DMS79 (cell line): ENCODE measurements around the gene PIH1D1.
"Not testable (repeated sequence)": the region's sequence is repeated elsewhere in the genome, so short reads cannot be mapped to it uniquely, and the experiment has no call there.

Experiments used
- DNase-seq: peaks from one replicate; lab custom pipeline; 2025; lab: John Stamatoyannopoulos, UW

The PIH1D1 gene

DNA sequence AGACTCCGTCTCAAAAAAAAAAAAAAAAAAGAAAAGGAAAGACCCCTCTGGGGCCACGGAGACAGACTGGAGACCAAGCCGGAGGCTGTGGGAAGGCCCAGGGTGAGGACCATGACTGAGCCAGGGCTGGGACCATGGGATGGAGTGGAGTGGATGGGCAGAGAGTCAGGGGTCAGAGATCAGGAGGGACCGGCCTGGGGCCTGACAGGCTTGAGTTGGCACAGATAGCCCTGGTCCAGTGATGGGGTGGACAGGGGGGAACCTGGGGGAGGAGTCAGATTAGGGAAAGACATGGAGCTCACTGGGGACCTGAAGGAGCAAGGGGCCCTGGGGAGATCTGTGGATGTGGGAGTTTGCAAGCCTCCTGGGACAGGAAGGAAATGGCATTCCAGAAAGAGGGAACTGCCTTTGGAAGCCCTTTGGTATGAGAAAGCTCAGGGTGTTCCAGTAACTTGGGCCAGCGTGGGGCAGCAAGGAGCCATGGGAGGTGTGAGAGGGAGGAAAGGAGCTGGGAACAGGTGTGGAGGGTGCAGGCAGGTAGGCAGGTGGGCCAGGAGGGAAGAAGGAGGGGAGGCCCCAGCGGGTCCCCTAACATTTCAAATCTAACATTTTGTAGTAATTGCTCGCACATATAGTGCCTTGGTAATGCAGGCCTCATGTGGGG lies 29.5 kb upstream of the PIH1D1 start:
- no peak for DNase-seq

DNA sequence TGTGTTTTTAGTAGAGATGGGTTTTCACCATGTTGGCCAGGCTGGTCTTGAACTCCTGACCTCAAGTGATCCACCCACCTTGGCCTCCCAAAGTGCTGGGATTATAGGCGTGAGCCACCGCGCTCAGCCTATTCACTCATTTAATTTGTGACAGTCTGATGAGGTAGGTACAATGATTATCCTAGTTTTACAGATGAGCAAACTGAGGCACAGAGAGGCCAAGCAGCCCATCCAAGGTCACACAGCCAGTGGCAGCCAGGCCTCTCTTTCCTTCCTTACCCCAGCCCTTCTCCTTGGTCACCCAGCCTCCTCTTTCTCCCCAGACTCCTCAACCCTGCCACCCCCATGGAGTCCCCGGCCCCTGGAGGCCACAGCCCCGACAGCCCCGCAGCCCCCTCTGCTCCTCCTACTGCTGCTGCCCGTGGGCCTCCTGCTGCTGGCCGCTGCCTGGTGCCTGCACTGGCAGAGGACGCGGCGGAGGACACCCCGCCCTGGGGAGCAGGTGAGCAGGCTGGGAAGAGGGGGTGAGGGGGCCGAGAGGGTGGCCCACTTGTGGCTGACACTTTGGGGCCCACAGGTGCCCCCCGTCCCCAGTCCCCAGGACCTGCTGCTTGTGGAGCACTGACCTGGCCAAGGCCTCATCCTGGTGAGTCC lies 28.5 kb upstream of the PIH1D1 start:
- no peak for DNase-seq

DNA sequence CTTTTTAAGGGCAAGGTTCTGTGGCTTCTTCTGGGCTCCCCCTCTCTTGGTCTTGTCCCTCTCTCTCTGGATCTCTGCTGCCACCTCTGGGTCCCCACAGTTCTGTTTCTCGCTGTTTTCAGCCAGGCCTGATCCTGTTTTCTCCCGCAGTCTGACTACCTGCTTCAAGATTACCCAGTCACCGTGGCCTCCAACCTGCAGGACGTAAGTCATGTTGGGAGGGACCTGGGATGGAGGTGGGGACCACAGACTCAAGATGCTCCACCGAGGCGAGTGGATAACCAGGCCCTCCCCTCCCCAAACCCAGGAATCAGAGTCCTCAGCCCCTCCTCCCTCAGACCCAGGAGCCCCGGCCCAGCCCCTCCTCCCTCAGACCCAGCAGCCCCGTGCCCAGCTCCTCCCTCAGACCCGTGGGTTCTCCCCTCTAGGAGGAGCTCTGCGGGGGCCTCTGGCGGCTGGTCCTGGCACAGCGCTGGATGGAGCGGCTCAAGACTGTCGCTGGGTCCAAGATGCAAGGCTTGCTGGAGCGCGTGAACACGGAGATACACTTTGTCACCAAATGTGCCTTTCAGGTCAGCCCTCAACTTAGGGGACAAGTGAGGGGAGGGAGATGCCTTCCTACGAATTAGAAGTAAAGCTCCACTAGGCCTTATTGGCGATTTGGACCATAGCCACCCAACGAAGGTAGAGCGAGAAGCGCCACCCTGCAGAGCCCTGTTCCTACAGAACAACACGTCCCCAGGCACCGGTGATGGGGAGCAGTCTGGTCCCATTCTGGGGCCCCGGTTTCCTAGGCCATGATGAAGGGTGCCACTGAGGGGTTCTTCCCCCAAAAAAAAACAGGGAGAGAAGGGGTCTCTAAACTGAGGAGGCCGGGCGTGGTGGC lies 24.6 kb upstream of the PIH1D1 start:
- DNase-seq = no peak

DNA sequence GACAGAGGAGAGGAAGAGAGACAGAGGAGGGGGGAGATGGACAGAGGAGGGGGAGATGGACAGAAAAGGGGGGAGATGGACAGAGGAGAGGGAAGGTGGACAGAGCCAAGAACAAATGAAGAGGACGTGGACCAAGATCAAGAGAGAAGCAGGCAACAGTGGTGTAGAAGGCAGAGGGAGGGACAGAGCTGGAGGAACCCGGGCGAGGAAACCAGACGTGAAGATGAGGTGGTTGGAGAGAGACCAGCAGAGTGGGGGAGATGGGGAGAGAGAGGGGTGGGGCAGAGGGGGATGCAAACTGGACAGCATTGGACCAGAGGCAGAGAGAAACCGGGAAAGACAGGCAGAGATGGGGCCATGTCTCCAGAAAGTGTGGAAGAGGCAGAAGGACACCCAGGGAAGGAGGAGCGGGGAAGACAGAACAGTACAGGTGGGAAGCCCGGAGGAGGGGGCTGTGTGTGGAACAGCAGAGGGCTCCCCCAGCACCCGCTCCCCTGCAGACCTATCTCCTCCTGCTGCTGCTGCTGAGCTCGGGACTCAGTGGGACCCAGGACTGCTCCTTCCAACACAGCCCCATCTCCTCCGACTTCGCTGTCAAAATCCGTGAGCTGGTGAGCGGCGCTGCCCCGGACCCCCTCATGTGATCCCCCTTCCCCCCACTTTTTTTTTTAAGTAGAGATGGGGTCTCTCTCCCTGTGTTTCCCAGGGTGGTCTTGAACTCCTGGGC lies 23.7 kb upstream of the PIH1D1 start:
- no peak for DNase-seq

DNA sequence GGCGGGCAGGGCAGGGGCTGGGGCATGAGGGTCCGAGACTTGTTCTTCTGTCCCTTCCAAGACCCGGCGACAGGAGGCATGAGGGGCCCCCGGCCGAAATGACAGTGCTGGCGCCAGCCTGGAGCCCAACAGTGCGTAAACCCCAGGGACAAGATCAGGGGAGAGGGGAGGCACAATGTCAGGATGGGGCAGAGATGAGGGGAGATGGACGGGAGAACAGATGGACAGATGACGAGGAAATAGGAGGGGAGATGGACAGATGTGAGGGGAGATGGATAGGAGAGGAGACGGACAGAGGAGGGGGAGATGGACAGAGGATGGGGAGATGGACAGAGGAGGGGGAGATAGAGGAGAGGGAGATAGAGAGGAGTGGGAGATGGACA lies 22.9 kb upstream of the PIH1D1 start:
- DNase-seq = no peak

DNA sequence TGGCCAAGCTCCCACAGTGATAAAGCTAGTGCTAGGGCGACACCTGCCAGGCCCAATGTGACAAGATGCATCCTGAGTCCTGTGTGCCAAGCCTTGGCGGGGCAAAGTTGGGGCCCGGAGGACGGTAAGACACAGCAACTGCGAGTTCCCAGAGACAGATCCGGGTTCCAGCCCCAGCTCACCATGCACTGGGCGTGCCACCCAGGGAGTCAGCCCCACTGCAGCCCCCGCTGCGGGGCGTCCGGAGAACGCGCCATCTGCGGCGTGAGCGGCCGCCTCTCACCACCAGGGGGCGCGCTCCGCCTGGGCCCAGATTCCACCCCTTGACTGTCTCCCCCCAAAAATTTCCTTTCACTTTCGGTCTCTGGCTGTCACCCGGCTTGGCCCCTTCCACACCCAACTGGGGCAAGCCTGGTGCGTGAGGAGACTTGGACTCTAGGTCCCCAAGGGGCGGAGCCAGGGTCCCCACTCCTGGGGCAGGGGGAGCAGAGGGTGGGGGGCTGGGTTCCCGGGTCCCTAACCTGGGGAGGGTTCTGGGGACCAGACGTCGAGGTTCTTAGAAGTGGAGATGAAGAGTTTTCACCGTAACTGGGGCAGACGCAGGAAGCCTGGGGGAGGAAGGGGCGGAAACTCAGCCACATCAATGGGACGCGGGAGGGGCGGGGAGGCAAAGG lies 22.4 kb upstream of the PIH1D1 start, which contains the start of gene FLT3LG:
Gene FLT3LG, plus strand, starts transcription at position 348 of the 674 bp plus-strand sequence. CDS start 425 bp downstream, outside the sequence.
- DNase-seq = peak; percentile 60

DNA sequence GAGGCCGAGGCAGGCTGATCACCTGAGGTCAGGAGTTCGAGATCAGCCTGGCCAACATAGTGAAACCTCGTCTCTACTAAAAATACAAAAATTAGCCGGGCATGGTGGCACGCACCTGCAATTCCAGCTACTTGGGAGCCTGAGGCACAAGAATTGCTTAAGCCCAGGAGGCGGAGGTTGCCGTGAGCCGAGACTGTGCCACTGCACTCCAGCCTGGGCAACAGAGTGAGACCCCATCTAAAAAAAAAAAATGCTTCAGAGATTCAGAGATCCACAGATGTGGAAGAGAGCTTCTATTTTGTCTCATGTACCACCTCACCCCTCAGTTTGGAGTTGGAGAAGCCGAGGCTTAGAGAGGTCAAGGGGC lies 21.9 kb upstream of the PIH1D1 start:
- DNase-seq = not testable (repeated sequence)

DNA sequence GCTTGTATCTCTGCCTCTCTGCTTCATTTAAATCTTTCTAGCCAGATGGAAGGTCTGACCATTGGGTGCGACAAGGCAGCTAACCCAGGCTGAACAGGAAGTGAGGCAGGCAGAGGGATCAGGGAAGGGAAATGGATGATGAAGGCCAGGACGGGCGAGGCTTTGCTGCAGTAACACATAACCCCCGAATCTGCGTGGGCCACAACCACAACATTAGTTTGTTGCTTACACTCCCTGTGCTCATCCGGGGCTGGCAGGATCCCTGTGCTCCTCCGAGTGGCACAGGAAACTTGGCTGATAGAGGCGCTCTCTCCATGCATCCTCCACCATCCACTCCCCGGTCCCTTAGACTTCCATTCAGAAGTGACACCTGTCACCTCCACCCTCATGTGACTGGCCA lies 21.3 kb upstream of the PIH1D1 start:
- no peak for DNase-seq

DNA sequence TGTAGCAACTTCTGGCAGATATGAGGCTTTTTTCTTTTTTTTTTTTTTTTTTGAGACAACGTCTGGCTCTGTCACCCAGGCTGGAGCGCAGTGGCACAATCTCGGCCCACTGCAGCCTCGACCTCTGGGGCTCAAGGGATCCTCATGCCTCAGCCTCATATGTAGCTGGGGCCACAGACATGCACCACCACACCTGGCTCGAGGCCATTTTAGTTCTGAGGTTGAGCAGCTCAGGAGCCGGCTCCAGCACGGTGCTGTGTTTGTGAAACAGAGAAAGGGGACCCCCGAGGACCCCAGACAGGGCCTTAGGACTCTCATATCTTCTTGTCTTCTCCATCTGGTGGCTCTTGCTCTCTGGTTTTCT lies 19.0 kb upstream of the PIH1D1 start:
- DNase-seq = no peak

DNA sequence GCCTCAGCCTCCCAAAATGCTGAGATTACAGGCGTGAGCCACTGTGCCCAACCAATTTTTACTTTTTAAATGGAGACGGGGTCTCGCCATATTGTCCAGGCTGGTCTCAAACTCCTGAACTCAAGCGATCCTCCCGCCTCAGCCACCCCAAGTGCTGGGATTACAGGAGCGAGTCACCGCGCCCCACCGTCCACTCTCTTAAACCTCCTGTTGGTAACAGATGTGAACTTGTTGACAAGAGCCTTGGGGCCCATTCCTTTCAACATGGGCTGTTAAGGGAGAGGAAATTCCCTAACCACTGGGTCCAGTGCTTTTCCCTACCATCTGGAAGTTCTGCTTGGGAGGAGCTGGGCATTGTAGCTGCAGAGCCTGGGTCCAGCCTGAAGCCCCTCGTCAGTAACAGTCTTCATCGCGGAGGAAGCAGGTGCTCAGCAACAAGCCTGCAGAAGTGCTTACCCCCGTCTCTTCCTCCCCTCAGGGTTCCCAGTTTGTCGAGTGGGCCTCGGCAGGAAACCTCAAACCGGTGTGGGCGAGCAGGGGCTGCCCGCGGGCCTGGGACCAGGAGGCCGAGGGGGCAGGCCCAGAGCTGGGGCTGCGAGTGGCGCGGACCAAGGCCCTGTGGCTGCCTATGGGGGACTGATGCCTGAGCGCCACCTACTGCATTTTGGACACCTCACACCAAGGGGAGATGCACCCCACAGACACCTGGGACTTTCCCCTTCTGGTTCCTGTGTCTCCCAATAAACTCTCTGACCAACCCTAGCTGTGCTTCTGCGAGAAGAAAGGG lies 18.4 kb upstream of the PIH1D1 start:
- no peak for DNase-seq

DNA sequence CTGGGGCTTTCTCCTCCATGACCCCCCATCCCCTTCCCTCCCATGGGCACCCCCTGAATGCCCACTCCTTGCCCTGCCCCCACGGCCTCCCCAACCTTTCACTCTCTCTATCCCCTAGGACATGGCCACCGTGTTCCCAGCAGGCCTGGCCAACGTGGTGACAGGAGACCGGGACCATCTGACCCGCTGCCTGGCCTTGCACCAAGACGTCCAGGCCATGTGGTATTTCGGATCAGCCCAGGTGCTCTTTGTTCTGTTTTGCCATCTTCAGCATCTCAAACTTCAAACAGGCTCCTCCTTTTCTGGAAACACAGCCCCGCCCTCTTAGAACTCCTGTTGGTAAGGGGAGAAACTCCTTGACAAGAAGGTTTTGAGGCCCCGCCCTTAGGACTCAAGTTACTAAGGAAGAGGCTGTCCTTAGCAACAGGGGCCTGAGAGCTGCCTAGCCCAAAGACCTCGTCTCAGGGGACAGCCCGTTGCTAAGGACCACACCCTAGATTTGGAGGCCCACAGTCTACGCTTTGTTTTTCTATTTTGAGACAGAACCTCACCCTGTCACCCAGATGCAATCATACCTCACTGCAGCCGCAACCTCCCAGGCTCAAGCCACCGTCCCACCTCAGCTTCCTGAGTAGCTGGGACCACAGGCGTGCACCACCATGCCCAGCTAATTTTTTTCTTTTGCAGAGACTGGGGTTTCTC lies 17.3 kb upstream of the PIH1D1 start:
- DNase-seq = peak; percentile 86

DNA sequence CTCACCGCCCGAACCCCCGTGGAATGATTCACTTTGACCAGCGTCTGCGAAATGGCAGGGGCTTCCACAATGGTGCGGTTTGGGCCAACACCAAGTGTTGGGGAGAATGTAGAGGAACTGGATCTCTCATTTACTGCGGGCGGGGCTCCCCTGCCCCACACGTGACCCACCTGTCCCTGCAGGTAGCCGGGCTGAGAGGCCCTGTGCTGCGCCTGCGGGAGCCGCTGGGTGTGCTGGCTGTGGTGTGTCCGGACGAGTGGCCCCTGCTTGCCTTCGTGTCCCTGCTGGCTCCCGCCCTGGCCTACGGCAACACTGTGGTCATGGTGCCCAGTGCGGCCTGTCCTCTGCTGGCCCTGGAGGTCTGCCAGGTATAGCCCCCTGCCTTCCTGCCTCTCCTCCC lies 16.6 kb upstream of the PIH1D1 start:
- DNase-seq = peak; percentile 29

DNA sequence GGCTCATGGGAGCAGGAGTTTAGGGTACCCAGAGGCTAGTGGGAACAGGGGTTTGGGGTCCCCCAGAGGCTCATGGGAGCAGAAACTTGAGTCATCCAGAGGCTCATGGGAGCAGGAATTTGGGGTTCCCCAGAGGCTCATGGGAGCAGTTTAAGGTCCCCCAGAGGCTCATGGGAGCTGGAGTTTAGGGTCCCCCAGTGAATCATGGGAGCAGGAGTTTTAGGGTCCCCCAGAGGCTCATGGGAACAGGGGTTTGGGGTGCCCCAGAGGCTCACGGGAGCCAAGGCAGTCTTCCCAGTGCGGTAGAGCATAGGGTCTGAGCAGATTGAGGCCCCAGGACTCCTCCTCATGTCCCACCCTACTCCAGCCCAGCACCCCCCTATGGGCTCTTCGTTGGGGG lies 13.8 kb upstream of the PIH1D1 start:
- no peak for DNase-seq

DNA sequence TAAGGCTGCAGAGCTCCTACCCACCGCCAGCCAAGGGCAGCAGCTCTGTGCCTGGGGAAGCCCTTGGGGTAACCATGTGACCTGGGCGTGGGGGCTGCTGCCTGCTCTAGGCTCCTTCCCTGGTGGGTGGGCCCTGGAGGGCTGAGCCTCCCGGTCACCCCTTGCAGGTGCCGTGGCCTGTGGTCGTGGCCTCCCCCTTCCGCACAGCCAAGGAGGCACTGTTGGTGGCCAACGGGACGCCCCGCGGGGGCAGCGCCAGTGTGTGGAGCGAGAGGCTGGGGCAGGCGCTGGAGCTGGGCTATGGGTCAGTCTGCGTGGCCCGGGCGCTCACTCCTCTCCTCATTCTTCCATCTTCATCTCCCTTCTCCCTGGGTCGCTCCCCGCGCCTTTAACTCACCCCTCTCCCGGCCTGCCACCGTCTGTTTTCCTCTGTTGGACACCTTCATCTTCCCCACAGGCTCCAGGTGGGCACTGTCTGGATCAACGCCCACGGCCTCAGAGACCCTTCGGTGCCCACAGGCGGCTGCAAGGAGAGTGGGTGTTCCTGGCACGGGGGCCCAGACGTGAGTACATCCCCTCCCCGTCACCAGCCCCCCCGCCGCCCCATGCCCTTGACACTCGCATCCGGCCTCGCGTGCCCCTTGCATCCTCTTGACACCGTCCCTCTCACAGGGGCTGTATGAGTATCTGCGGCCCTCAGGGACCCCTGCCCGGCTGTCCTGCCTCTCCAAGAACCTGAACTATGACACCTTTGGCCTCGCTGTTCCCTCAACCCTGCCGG lies 12.5 kb upstream of the PIH1D1 start:
- no peak for DNase-seq

DNA sequence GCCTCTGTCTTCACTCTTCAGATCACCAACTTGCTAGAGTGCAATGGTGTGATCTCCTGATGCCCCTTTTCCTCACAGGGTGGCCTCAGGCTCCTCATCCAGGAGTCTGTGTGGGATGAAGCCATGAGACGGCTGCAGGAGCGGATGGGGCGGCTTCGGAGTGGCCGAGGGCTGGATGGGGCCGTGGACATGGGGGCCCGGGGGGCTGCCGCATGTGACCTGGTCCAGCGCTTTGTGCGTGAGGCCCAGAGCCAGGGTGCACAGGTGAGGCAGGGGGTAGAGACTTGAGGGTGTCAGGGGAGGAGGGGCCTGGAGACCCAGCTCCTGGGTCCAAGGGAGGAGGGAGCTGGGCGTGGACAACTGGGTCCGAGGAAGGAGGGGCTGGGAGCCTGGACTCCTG lies 10.9 kb upstream of the PIH1D1 start:
- no peak for DNase-seq

DNA sequence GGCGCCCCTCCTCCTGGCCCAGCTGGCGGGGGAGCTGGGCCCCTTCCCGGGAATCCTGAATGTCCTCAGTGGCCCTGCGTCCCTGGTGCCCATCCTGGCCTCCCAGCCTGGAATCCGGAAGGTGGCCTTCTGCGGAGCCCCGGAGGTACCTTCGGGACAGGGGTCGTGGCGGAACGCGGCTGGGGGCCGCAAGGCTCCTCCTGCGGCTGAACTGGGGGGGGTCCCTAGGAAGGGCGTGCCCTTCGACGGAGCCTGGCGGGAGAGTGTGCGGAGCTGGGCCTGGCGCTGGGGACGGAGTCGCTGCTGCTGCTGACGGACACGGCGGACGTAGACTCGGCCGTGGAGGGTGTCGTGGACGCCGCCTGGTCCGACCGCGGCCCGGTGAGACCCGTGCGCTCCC lies 10.0 kb upstream of the PIH1D1 start:
- no peak for DNase-seq

DNA sequence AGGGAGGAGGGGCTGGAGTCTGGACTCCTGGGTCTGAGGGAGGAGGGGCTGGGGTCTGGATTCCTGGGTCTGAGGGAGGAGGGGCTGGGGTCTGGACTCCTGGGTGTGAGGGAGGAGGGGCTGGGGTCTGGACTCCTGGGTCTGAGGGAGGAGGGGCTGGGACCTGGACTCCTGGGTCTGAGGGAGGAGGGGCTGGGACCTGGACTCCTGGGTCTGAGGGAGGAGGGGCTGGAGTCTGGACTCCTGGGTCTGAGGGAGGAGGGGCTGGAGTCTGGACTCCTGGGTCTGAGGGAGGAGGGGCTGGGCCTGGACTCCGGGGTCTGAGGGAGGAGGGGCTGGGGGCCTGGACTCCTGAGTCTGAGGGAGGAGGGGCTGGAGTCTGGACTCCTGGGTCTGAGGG lies 9.5 kb upstream of the PIH1D1 start:
- DNase-seq = not testable (repeated sequence)

DNA sequence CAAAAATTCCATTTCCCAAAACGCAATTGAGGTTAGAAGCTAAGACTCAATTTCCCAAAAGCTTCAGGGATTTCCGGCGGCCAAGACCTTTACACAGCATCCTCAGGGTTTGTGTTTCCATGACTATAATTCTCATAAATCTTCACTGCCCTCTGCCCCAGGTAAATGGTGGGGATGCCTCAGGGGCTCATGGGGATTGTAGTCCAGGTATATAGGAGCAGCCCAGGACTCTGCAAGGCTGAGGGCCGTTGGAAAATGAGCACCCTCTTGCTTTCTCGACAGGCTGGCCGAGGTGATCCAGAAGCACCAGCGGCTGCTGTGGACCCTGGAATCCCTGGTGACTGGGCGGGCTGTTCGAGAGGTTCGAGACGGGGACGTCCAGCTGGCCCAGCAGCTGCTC lies 7.8 kb upstream of the PIH1D1 start:
- DNase-seq = no peak

DNA sequence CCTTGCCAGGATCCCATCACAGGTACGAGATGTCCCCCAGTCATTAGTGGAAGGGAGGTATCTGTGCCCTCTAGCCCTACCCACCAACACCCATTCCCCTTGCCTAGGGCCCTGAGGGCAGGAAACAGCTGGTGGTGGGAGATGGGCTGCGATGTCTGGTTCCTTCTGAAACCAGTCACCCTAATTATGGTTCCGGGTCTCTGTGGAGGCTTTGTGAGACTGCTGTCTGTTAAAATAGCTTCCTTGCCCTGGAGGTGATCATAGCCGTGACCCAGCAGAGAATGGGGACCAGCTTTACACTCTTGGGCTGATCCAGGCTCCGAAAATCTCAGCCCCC lies 6.9 kb upstream of the PIH1D1 start:
- no peak for DNase-seq

DNA sequence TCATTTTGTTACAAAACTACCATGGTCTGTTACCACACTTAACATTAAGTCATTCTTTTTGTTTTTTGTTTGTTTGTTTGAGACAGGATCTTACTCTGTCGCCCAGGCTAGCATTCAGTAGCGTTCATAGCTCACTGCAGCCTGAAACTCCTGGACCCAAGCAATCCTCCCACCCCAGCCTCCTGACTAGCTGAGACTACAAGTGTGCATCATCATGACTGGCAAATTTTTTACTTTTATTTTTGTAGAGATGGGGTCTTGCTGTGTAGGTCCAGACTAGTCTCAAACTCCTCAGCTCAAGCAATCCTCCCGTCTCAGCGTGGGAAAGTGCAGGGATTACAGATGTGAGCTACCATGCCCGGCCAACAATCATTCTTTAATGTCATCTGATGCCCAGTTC lies 4.7 kb upstream of the PIH1D1 start:
- DNase-seq = no peak
